GM13977 (cell line): ENCODE results near the gene ELFN1.
"Not testable (repeated sequence)": the region's sequence is repeated elsewhere in the genome, so short reads cannot be mapped to it uniquely, and the experiment has no call there.

Source experiments
- DNase-seq: peaks from one replicate; pipeline ENCODE4 v3.0.0; 2012; ENCODE audit warnings: low spot score
- CTCF ChIP-seq: IDR thresholded peaks from 2 replicates; pipeline ENCODE4 v1.5.1; 2012; ENCODE audit warnings: mild to moderate bottlenecking, control low read depth; ENCODE audit not compliant: insufficient read depth; ENCODE audit errors: extremely low read depth, missing control alignments
- in situ Hi-C: fragments of 300-500 bp; cut with MboI; formaldehyde crosslinking; loops from one replicate; pipeline ENCODE4 v1.12.0; 2022; ENCODE audit warnings: low sequenced_read_pairs, low pct_unique_long_range_greater_than_20kb, mixed read lengths, inconsistent platforms; ENCODE audit not compliant: unreplicated experiment

The ELFN1 gene

GRCh38 chr7:1714583-1715330 lies 44.7 kb downstream of the ELFN1 start:
- DNase-seq: no peak
- no peak for TF ChIP-seq CTCF
- in situ Hi-C loops: no loop called here

GRCh38 chr7:1715331-1715625 lies 45.2 kb downstream of the ELFN1 start:
- DNase-seq: no peak
- TF ChIP-seq CTCF: no peak
- in situ Hi-C loops: no loop called here

GRCh38 chr7:1715671-1716074 lies 45.6 kb downstream of the ELFN1 start:
- no peak for DNase-seq
- no peak for TF ChIP-seq CTCF
- in situ Hi-C loops: no loop called here

- no peak for DNase-seq
- in situ Hi-C loops: no loop called here
- TF ChIP-seq CTCF: no peak
Measured at GRCh38 chr7:1716263-1717094, 46.4 kb downstream of the ELFN1 start.

- no peak for TF ChIP-seq CTCF
- in situ Hi-C loops: no loop called here
- DNase-seq: no peak
Measured at GRCh38 chr7:1717095-1717483, 47.0 kb downstream of the ELFN1 start.

- in situ Hi-C loops: no loop called here
- no peak for TF ChIP-seq CTCF
- no peak for DNase-seq
Measured at GRCh38 chr7:1717903-1718676, 48.0 kb downstream of the ELFN1 start.

- DNase-seq, in situ Hi-C loops: not testable (repeated sequence)
Measured at GRCh38 chr7:1718850-1719249, 48.8 kb downstream of the ELFN1 start.

GRCh38 chr7:1719256-1719655 lies 49.2 kb downstream of the ELFN1 start:
- DNase-seq, in situ Hi-C loops: not testable (repeated sequence)
